Activated CD4-positive, alpha-beta memory T cell treated with anti-CD3 and anti-CD28 coated beads, Interleukin-2, amount 10 ng/mL, durations not matched to agents 7 days and 5 days (primary cell): ENCODE results near the gene MT1X. TPM values are rescaled to one million over a fixed set of nuclear protein-coding genes. Genes with fewer than 3 reads are reported as not detected.
"Not testable (repeated sequence)": the region's sequence is repeated elsewhere in the genome, so short reads cannot be mapped to it uniquely, and the experiment has no call there.

ENCODE experiments used
- CTCF ChIA-PET: fragments of 350-600 bp; sonication (Branson Sonifier 250); formaldehyde crosslinking; loops from one replicate; lab custom pipeline; 2021; ENCODE audit warnings: antibody characterized with exemption, inconsistent platforms; lab: Charles Lee
- POLR2A ChIA-PET: fragments of 350-600 bp; sonication (Branson Sonifier 250); formaldehyde crosslinking; loops from one replicate; lab custom pipeline; 2021; ENCODE audit warnings: antibody characterized with exemption; lab: Charles Lee
- DNase-seq: peaks from one replicate; pipeline ENCODE4 v3.0.0-alpha.2; 2020
- H3K27ac Mint-ChIP-seq: one replicate; pipeline ENCODE4 v1.8.0; 2021; ENCODE audit warnings: mild to moderate bottlenecking, mixed read lengths
- H3K27me3 Mint-ChIP-seq: one replicate; pipeline ENCODE4 v1.8.0; 2021; ENCODE audit warnings: mixed read lengths
- H3K36me3 Mint-ChIP-seq: one replicate; pipeline ENCODE4 v1.8.0; 2021; ENCODE audit warnings: low read depth, mixed read lengths
- H3K4me1 Mint-ChIP-seq: one replicate; pipeline ENCODE4 v1.8.0; 2021; ENCODE audit warnings: mixed read lengths
- H3K4me3 Mint-ChIP-seq: one replicate; pipeline ENCODE4 v1.8.0; 2021; ENCODE audit warnings: mild to moderate bottlenecking, mixed read lengths
- H3K9me3 Mint-ChIP-seq: one replicate; pipeline ENCODE4 v1.8.0; 2021; ENCODE audit warnings: mixed read lengths
- total RNA-seq, 2 experiments: library from RNA; stranded (reverse); gene quantifications; one replicate each; pipeline ENCODE4 v1.2.3, GENCODE V29; 2021

MT1X gene
- total RNA-seq, 2 experiments from 2014 or later: 28.4 to 33.1 TPM

DNA sequence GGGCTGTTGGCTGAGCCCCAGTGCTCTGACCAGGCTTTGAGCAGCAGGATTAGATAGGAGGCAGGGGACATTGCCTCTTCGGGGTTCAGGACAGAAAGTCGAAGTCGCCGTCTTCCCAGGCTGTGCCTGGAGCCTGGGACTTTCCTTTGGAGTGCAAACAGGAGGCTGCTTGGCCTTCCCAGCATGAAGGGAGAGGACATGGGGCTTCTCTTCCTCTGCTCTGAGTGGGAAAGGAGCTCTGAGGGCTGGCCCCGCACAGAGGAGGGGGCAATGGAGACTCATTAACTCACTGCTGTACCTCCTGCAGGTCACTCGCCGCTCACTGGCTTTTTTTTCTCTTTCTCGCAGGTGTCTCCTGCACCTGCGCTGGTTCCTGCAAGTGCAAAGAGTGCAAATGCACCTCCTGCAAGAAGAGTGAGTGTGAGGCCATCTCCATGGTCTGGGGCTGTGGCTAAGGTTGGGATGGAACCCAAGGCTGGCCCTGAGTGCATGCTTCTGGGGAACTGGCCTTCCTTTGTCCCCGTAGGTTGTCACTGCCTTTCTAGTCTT lies 23.9 kb upstream of the MT1X start:
- DNase-seq: no peak
- Mint-ChIP-seq H3K36me3 (no peaks in the 10 kb centered on the region), H3K27me3 (peaks cover 12% of the 10 kb centered on the region), H3K4me1 (peaks cover 24% of the 10 kb centered on the region), H3K27ac (no peak overlapping the region), H3K4me3 (peak overlapping the region; percentile 95), H3K9me3 (no peaks in the 10 kb centered on the region)
- ChIA-PET CTCF (no interaction called here), POLR2A (interaction anchor here (1.2 to 1.5 kb wide), 3 partner anchors 10 to 21 kb away, joined by 3 to 8 read pairs (median 4); no protein-coding TSS in a partner anchor)

DNA sequence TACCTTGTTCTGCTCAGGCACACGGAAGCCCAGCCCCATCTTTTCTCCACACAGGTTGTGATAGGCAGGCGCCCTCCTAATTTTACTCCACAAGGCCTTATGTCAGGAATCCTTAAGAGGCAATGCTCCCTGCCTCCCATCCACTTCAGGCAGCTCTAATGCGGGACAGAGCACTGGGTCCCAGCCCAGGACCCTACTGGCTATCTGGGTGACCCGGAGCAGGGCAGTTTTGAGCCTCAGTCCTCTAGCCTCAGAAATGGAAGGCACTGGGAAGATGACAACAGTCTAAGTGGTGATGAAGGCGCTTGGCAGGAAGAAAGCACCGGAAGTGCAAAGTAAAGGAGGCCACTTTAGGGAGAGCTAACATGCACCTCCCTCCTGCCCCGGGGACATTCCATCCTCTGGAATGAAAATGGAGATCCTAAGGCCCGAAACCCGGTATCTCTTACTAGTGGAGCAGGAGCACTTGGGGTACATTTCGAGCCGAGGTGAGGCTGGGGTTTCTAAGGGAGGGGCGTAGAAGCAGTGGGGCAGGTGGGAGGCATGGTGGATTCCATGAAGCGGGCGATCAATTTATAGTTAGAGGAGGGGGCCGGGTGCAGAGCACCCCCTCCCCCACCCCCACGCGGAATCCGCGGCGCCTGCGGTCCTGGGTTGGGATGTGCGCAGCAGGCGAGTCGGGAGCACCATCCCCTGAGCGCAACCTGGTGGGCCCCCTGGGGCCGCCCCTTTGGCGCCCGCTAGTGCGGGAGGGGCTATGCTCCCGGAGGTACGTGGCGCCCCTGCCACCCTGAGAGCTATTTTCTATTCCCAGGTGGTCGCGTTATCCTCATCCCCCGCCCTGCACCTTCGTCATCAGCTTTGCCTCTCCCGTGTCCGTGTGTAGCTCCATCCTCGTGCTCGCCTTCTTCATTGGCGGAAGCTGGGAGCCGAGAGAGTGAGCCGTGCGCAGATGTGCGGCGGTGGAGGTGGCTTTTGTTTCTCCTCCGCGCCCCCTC lies 19.6 kb upstream of the MT1X start:
- Mint-ChIP-seq H3K4me3 (peak overlapping the region; percentile 72), H3K36me3 (no peaks in the 10 kb centered on the region), H3K9me3 (no peaks in the 10 kb centered on the region), H3K4me1 (peaks cover 26% of the 10 kb centered on the region), H3K27ac (peak overlapping the region; percentile 34), H3K27me3 (peaks cover 31% of the 10 kb centered on the region)
- ChIA-PET POLR2A (interaction anchor here (1.3 to 1.9 kb wide), 5 partner anchors 13 to 54 kb away, joined by 4 to 9 read pairs (median 5); partner anchors contain the start of genes MT1E, MT1X and MT2A), CTCF (interaction anchor here (1.4 kb wide), 1 partner anchor 40 kb away, joined by 4 read pairs; no protein-coding TSS in a partner anchor)
- DNase-seq: peak; percentile 52

DNA sequence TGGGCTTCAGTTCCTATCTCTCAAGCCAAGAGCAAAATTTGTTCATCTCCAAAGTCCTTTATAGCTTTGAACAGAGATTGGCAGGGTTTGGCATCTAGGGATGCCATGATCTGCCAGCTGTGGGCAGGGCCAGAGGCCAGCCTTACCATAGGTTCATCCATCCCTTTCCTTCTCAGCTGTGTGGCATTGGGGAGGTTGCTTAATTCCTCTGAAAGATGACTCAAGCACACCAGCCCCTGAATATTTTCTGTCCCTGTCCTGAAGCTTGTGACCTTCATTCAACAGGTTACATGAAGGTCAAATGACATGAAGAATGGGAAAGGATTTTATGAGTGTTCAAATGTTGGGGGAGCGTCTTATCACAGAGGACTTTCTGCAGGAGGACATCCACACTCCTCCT lies 17.8 kb upstream of the MT1X start:
- no peak for DNase-seq
- peaks cover 31% of the 10 kb centered on the region for H3K4me1 Mint-ChIP-seq
- H3K27me3 Mint-ChIP-seq: peaks cover 43% of the 10 kb centered on the region
- ChIA-PET POLR2A (no interaction called here), CTCF (no interaction called here)
- no peak overlapping the region for H3K4me3 Mint-ChIP-seq
- no peak overlapping the region for H3K27ac Mint-ChIP-seq
- no peaks in the 10 kb centered on the region for H3K36me3 Mint-ChIP-seq
- H3K9me3 Mint-ChIP-seq: no peaks in the 10 kb centered on the region

DNA sequence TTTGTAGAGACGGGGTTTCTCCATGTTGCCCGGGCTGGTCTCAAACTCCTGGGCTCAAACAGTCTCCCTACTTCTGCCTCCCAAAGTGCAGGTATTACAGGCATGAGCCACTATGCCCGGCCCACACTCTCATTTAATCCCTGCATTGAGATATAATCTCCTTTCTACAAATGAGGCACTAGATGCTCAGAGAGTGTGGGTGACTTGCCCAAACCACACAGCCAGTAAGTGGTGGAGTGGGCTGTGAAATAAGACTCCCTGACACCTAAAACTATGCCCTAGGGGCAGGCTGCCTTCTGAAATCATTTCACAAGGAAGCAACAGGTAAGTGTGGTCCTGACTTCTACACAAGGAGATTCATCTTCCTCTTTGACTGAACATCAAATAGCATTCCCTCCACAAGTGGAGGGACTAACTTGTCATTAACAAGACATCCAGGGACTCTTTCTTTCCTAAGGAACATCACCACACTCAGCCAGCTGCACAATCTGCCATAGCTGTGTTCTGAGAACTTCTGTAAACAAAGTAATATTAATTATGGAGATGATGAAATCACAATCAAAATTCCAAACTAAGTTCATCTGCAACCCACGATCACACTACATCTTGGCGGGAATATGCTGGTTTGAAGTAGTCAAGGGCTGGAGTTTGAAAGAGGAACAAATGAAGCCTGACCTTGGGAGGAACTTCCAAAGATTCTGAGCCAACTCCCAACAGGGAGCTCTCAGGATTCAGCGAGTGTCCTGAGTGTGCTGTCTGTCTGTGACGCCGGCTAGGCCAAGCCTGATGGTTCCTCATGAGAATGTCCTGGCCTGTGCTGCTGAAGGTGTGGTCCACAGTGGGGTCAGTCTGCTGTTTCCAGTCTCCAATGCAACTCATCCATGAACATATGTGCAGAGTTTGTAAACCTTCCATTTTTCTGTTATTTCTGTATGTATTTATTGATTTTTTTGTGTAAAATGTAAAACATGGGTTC lies 16.7 kb upstream of the MT1X start:
- Mint-ChIP-seq H3K4me1 (peaks cover 35% of the 10 kb centered on the region), H3K27me3 (peaks cover 54% of the 10 kb centered on the region)
- POLR2A ChIA-PET, H3K36me3 Mint-ChIP-seq, H3K27ac Mint-ChIP-seq, H3K9me3 Mint-ChIP-seq, CTCF ChIA-PET, DNase-seq, H3K4me3 Mint-ChIP-seq: not testable (repeated sequence)

DNA sequence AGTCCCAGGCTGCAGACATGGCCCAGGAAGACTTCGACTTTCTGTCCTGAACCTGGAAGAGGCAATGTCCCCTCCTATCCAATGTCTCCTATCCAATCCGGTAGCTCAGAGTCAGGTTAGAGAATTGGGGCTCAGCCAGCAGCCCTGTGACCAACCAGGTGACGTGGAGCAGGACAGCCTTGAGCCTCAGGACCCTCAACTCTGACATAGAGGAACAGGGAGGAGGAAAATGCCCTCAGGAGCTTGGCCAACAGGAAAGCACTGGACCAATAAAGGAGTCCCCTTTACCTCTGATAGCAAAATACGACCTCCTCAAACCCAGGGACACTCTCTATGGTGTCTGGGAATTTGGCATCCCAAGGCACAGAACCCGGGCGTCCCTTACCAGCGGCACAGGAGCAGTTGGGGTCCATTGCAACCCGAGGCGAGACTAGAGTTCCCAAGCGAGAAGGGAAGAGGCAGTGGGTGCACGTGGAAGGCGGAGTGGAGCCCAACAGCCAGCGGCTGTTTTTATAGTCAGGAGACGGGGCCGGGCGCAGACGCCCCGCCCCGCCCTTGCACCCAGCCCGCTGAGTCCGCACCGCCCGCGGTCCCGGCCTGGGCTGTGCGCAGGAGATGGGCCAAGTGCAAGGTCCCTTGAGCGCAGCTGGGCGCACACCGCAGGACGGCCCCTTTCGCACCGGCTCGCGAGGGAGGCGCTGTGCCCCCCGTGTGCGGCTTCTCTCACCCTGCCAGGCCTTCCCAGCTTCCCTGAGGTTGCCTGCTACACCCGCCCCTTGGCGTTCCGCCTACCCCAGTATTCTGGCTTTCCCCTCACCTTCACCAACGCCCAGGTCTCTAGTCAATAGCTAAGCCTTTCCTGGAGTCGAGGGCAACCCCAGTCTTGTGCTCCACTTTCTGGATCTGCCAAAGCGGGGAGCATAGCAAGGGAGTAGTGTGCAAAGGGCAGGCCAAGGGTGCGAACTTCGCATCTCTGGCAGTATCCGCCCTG lies 14.4 kb upstream of the MT1X start, which contains the start of gene MT1G:
TSS of gene MT1G (minus strand) at position 485 of the 991 bp plus-strand sequence. CDS start at position 413, 72 bp downstream.
- POLR2A ChIA-PET: interaction anchor here (1.3 kb wide), 3 partner anchors 11 to 86 kb away, joined by 4 to 5 read pairs (median 4); partner anchors contain the start of gene MT1X
- Mint-ChIP-seq H3K27me3 (peaks cover 76% of the 10 kb centered on the region), H3K27ac (no peak within 1 kb of the TSS), H3K9me3 (no peaks in the 10 kb centered on the region), H3K4me1 (peaks cover 28% of the 10 kb centered on the region), H3K4me3 (peak within 1 kb of the TSS; percentile 32), H3K36me3 (no peaks in the 10 kb centered on the region)
- CTCF ChIA-PET: no interaction called here
- peak; percentile 44 for DNase-seq

DNA sequence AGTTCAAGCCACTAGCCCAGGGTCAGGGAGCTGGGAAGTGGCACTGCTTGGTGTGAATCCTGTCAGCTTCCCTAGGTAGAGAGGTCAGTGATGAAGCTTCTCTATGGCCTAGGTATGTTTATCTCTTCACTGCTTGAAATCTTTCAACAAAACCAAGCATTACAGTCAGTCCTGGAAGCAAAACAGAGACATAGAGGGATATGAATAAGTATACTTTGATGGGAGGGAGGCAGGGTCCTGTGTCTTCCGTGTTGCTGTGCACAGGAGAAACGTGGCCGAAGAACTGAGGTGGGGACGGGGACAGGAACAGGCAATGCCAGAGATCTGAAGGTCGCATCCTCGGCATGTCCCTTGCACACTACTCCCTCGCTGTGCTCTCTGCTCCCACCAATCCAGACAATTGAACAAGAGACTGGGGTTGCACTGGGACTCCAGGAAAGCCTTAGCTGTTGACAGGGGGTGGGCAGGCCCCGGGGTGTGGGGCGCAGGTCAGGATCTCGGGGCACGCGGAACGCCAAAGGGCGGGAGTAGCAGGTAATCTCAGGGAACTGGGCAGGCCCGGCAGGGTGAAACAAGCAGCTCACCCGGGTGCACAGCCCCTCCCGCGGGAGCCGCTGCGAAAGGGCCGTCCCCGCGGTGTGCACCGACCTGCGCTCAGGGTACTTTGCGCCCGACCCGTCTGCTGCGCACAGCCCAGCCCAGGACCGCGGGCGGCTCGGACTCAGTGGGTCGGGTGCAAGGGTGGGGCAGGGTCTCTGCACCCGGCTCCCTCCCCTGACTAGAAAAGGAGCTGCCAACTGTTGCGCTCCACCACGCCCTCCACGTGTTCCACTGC lies 13.0 kb upstream of the MT1X start, which contains the start of gene MT1H:
TSS of gene MT1H (plus strand) at position 810 of the 835 bp plus-strand sequence. CDS start 71 bp downstream, outside the sequence.
- no peaks in the 10 kb centered on the region for H3K36me3 Mint-ChIP-seq
- POLR2A ChIA-PET: interaction anchor here (1.3 to 2.0 kb wide), 2 partner anchors 10 to 13 kb away, joined by 4 to 8 read pairs; partner anchors contain the start of gene MT1X
- H3K4me3 Mint-ChIP-seq: no peak within 1 kb of the TSS
- H3K4me1 Mint-ChIP-seq: peaks cover 24% of the 10 kb centered on the region
- H3K27me3 Mint-ChIP-seq: peaks cover 83% of the 10 kb centered on the region
- no peak within 1 kb of the TSS for H3K27ac Mint-ChIP-seq
- CTCF ChIA-PET: interaction anchor here (1.4 kb wide), 1 partner anchor 33 kb away, joined by 5 read pairs; no protein-coding TSS in a partner anchor
- no peak for DNase-seq
- H3K9me3 Mint-ChIP-seq: no peaks in the 10 kb centered on the region

DNA sequence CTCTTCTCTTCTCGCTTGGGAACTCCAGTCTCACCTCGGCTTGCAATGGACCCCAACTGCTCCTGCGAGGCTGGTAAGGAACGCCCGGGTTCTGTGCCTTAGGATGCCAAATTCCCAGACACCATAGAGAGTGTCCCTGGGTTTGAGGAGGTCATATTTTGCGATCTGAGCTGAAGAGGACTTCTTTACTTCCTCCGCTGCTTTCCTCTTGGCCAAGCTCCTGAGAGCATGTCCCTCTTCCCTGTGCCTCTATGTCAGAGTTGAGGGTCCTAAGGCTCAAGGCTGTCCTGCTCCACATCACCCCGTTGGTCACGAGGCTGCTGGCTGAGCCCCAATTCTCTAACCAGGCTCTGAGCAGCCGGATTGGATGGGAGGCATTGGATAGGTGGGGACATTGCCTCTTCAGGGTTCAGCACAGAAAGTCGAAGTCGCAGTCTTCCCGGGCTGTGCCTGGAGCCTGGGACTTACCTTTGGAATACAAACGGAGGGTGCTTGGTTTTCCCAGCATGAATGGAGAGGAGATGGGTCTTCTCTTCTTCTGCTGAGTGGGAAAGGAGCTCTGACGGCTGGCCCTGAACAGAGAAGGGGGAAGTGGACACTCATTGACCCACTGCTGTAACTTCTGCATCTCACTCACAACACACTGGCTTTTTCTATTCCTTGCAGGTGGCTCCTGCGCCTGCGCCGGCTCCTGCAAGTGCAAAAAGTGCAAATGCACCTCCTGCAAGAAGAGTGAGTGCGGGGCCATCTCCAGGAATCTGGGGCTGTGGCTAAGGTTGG lies 12.2 kb upstream of the MT1X start:
- no peak for DNase-seq
- no peak overlapping the region for H3K27ac Mint-ChIP-seq
- H3K4me3 Mint-ChIP-seq: no peak overlapping the region
- H3K27me3 Mint-ChIP-seq: peaks cover 85% of the 10 kb centered on the region
- no peaks in the 10 kb centered on the region for H3K36me3 Mint-ChIP-seq
- ChIA-PET POLR2A (interaction anchor here (2.0 kb wide), 1 partner anchor 12 kb away, joined by 8 read pairs; the partner anchor contains the start of gene MT1X), CTCF (interaction anchor here (1.0 to 1.4 kb wide), 2 partner anchors 32 kb away, joined by 5 read pairs; no protein-coding TSS in a partner anchor)
- no peaks in the 10 kb centered on the region for H3K9me3 Mint-ChIP-seq
- peaks cover 25% of the 10 kb centered on the region for H3K4me1 Mint-ChIP-seq

DNA sequence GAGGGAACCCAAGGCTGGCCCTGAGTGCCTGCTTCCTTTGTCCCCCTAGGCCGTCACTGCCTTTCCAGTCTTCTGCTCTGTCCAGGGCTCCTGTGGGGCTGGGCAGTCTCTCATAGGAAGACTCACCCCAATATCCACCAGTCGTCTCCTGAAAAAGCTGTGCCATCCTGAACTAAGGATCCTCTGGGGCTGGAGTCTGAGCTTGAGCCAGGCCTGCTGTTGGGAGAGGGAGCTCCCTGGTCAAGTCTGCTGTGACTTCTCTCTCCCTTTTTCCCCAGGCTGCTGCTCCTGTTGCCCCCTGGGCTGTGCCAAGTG lies 11.7 kb upstream of the MT1X start:
- no peak overlapping the region for H3K27ac Mint-ChIP-seq
- peaks cover 85% of the 10 kb centered on the region for H3K27me3 Mint-ChIP-seq
- H3K4me1 Mint-ChIP-seq: peaks cover 28% of the 10 kb centered on the region
- H3K36me3 Mint-ChIP-seq: no peaks in the 10 kb centered on the region
- CTCF ChIA-PET: interaction anchor here (1.0 kb wide), 1 partner anchor 31 kb away, joined by 5 read pairs; no protein-coding TSS in a partner anchor
- POLR2A ChIA-PET: interaction anchor here (2.0 kb wide), 1 partner anchor 12 kb away, joined by 8 read pairs; the partner anchor contains the start of gene MT1X
- H3K9me3 Mint-ChIP-seq: no peaks in the 10 kb centered on the region
- H3K4me3 Mint-ChIP-seq: no peak overlapping the region
- DNase-seq: no peak

DNA sequence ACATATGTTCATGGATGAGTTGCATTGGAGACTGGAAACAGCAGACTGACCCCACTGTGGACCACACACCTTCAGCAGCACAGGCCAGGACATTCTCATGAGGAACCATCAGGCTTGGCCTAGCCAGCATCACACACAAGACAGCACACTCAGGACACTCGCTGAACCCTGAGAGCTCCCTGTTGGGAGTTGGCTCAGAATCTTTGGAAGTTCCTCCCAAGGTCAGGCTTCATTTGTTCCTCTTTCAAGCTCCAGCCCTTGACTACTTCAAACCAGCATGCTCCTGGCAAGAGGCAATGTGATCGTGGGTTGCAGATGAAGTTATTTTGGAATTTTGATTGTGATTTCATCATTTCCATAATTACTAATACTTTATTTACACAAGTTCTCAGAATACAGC lies 10.6 kb upstream of the MT1X start:
- DNase-seq, H3K4me3 Mint-ChIP-seq, POLR2A ChIA-PET, H3K9me3 Mint-ChIP-seq, H3K27ac Mint-ChIP-seq, H3K36me3 Mint-ChIP-seq: not testable (repeated sequence)
- CTCF ChIA-PET: interaction anchor here (1.6 kb wide), 1 partner anchor 29 kb away, joined by 5 read pairs; no protein-coding TSS in a partner anchor
- H3K4me1 Mint-ChIP-seq: peaks cover 36% of the 10 kb centered on the region
- H3K27me3 Mint-ChIP-seq: peaks cover 82% of the 10 kb centered on the region

DNA sequence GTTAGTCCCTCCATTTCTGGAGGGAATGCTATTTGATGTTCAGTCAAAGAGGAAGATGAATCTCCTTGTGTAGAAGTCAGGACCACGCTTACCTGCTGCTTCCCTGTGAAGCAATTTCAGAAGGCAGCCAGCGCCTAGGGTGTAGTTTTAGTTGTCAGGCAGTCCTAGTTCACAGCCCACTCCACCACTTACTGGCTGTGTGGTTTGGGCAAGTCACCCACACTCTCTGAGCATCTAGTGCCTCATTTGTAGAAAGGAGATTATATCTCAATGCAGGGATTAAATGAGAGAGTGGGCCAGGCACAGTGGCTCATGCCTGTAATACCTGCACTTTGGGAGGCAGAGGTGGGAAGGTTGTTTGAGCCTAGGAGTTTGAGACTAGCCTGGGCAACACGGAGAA lies 10.1 kb upstream of the MT1X start:
- POLR2A ChIA-PET, H3K27ac Mint-ChIP-seq, H3K4me3 Mint-ChIP-seq, H3K9me3 Mint-ChIP-seq, DNase-seq, H3K36me3 Mint-ChIP-seq: not testable (repeated sequence)
- H3K4me1 Mint-ChIP-seq: peaks cover 36% of the 10 kb centered on the region
- CTCF ChIA-PET: interaction anchor here (1.0 to 1.6 kb wide), 2 partner anchors 29 to 96 kb away, joined by 3 to 5 read pairs; no protein-coding TSS in a partner anchor
- peaks cover 78% of the 10 kb centered on the region for H3K27me3 Mint-ChIP-seq
